SKM-1 treated with dmso at 0.1 percent for 144 hours (cell line): Measurements from ENCODE around the gene TMEM161A.

Experiments
- DNase-seq: peaks from one replicate; lab custom pipeline; 2025; ENCODE audit not compliant: unreplicated experiment; lab: John Stamatoyannopoulos, UW

Gene TMEM161A

DNA sequence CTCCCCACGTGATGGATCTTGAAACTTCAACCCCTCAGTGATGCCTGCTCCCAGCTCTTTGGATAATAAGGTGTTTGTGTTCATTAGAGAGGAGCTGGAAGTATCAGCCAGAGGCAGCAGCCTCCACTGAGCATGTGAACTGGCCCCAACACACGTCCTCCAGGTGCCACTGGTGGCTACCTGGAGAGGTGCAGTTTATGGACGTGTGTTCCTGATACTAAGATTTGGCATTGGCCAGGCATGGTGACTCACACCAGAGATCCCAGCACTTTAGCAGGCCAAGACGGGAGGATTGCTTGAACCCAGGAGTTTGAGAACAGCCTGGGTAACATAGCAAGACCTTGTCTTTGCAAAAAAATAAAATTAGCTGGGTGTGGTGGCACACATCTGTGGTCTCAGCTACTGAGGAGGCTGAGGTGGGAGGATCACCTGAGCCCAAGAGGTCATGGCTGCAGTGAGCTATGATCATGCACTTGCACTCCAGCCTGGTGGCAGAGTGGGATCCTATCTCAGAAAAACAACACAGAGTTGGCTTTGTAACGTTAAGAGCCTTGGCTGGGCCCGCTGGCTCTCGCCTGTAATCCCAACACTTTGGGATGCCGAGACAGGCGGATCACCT, 40.1 kb downstream of the TMEM161A start:
- no peak for DNase-seq

- DNase-seq: no peak
These were observed 41.3 kb downstream of the TMEM161A start for GRCh38 chr19:19096641-19097627.

DNA sequence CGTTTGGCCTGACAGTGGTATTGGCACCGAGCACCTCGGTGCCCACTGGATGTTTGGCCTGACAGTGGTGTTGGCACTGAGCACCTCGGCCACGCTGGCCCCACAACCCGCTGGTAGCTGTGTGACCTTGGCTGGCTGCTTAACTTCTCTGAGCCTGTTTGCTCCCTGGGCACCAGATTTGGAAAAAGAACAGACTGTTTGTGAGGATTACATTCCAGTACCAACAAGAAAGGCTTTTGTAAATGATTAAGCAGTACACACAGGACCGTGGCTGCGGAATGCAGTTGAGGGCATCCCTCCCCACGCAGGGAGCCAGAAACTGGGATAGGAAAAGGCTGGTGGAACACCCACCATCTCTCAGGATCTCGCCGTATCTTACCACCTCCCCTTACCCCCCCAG, 42.6 kb downstream of the TMEM161A start:
- DNase-seq: no peak

- no peak for DNase-seq
These were observed 43.8 kb downstream of the TMEM161A start for GRCh38 chr19:19094513-19094912.

GRCh38 chr19:19087676-19088075, 50.6 kb downstream of the TMEM161A start:
- no peak for DNase-seq

GRCh38 chr19:19083413-19084178, 54.7 kb downstream of the TMEM161A start:
- DNase-seq: no peak

DNA sequence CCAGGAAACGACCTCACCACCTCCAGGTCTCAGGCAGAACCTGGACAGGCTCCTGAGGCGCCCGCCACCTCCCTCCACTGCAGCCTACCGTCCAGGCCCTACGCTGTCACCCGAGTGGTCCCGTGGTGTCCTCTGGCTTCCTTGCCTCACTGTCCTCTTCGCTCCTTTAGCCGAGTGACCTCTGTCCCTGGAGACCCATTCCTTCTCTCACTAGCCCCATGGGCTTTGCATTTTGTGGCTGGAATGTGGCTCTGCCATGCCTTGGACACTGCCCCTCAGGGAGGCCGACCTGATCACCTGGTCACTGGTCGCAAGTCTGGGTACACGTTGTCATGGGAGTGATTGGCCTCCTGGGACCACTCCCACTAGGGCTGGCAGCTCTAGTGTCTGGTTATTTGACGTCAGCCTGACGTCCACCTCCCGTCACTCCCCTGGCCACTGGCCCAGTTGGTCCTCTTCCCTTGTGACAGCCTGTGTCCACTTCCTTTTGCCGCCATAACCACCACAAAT, 56.6 kb downstream of the TMEM161A start:
- DNase-seq: no peak

GRCh38 chr19:19079571-19079970, 58.7 kb downstream of the TMEM161A start:
- no peak for DNase-seq

DNA sequence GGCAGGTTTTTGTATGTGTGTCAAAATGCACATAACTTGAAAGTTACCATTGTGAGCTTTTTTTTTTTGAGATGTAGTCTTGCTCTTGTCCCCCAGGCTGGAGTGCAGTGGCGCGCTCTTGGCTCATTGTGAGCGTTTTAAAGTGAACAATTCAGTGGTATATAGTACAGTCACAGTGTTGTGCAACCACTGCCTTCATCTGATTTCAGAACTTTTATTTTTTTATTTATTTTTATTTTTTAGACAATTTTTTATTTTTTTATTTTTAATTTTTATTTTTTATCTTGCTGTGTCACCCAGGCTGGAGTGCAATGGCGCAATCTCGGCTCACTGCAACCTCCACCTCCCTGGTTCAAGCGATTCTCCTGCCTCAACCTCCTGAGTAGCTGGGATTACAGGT, 59.5 kb downstream of the TMEM161A start:
- DNase-seq: no peak

- no peak for DNase-seq
These were observed 61.2 kb downstream of the TMEM161A start for GRCh38 chr19:19077103-19077502.

DNA sequence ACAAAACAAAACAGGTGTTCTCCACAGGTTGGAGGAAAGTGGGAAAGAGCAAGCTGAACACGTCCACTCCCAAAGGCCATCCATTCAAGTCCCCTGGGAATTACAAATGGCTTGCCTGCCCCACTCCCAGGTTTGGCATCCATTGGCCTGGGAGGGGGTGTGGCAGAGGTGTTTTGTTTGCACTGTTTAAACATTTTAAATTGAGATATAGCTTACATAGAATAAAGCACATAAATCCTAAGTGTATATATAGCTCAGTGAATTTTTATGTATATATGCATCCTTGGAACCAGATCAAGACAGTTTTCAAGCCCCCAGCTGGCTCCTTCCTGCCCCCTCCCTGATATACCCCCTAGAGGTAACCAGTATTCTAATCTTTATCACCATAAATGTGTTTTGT, 61.8 kb downstream of the TMEM161A start:
- DNase-seq: no peak

DNA sequence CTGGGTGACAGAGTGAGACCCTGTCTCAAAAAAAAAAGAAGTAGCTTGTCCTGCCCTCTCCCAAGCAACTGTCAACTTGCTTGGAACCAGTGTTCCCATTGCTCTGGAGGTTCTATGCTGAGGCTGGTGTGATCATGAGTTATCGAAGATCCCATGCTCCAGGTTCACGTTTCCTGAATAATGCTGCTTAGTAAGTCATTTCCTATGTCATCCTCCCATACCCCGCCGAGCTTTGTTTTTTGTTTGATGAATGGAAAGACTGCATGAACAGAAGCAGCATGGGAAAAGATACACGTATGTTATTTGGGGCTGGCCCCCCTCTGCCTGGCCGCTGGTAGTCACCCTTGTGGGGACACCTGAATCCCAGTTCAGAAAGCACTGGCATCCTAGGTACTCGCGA, 63.2 kb downstream of the TMEM161A start:
- no peak for DNase-seq

DNA sequence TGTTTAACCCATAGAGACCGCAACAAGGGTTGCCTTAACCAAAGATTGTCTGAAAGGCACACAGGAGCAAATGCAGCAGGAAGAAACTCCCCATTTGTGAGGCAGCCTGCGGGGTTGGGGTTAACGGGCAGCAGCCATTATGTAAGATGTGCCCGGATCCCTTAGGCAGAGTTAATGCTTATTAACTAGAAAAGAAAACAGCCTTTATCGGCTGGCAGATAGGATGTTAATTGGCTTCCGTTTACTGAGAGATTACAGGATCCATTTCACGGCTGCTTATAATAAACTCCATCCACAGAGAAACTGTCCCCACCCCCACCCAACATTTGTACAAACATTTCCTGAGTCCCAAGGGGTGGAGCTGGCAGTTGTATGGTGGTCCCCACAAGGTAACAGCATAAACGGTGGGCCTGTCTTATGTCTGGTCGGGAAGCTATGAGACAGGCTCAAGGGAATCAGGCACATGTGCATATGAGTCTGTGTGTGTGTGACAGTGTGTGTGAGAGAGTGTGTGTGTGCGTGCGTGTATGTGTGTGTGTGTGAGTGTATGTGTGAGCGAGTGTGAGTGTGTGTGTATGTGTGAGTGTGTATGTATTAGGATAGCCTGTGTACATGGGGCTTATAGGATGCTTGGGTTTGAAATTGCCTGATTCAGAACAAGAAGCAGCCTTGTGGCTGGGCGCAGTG, 63.9 kb downstream of the TMEM161A start:
- DNase-seq: no peak

GRCh38 chr19:19071897-19072296, 66.4 kb downstream of the TMEM161A start:
- DNase-seq: no peak
